OCI-LY7 (cell line): ENCODE measurements around the gene PACSIN2. TPM values are rescaled to one million over a fixed set of nuclear protein-coding genes. Genes with fewer than 3 reads are reported as not detected.

ENCODE experiments used
- BruUV-seq: library from RNA; stranded (reverse); fragments of 400-500 nt; replicated peaks from 2 replicates; lab custom pipeline; 2021; lab: Mats Ljungman, UMichigan
- CTCF ChIA-PET: fragments of 300-600 bp; sonication (Branson Sonifier 250); formaldehyde crosslinking; loops from one replicate; lab custom pipeline; 2022; ENCODE audit warnings: antibody characterized with exemption; ENCODE audit not compliant: unreplicated experiment; lab: Charles Lee
- POLR2A ChIA-PET: fragments of 300-600 bp; sonication (Branson Sonifier 250); formaldehyde crosslinking; loops from one replicate; lab custom pipeline; 2022; ENCODE audit warnings: antibody characterized with exemption; lab: Charles Lee
- DNase-seq: peaks from one replicate; pipeline ENCODE4 v3.0.0-alpha.2; 2015; ENCODE audit warnings: low spot score
- H2AFZ ChIP-seq: fragments of 200-600 bp; sonication (generic), shearing (Covaris generic); 2 replicates; pipeline ENCODE4 v1.6.1; 2014; ENCODE audit warnings: mild to moderate bottlenecking, antibody characterized with exemption, low read length, moderate library complexity
- H3K27ac ChIP-seq: fragments of 200-600 bp; sonication (generic); 2 replicates; pipeline ENCODE4 v1.5.1; 2014; ENCODE audit warnings: mixed run types, low read depth, mild to moderate bottlenecking, moderate library complexity, low read length, inconsistent platforms; ENCODE audit not compliant: poor library complexity, severe bottlenecking
- H3K36me3 ChIP-seq: fragments of 200-600 bp; sonication (generic); 2 replicates; pipeline ENCODE4 v1.6.1; 2014; ENCODE audit warnings: mild to moderate bottlenecking, antibody characterized with exemption, low read length, moderate library complexity, mixed read lengths; ENCODE audit not compliant: insufficient read depth
- H3K4me1 ChIP-seq: fragments of 200-600 bp; sonication (generic); 2 replicates; pipeline ENCODE4 v1.5.1; 2014; ENCODE audit warnings: mild to moderate bottlenecking, low read length; ENCODE audit not compliant: insufficient read depth, poor library complexity, severe bottlenecking
- H3K4me2 ChIP-seq: fragments of 200-600 bp; sonication (generic); 2 replicates; pipeline ENCODE4 v1.6.1; 2014; ENCODE audit warnings: mild to moderate bottlenecking, low read length
- H3K4me3 ChIP-seq: fragments of 200-600 bp; sonication (generic); 2 replicates; pipeline ENCODE4 v1.5.1; 2014; ENCODE audit warnings: mild to moderate bottlenecking, low read depth, low read length; ENCODE audit not compliant: poor library complexity, severe bottlenecking
- H3K79me2 ChIP-seq: fragments of 200-600 bp; sonication (generic); 2 replicates; pipeline ENCODE4 v1.6.1; 2016; ENCODE audit warnings: low read depth, mild to moderate bottlenecking, low read length, moderate library complexity, mixed read lengths; ENCODE audit not compliant: insufficient read depth
- H3K9me2 ChIP-seq: fragments of 200-600 bp; sonication (generic); 2 replicates; pipeline ENCODE4 v1.6.1; 2016; ENCODE audit warnings: mild to moderate bottlenecking, low read length, mixed read lengths; ENCODE audit not compliant: insufficient read depth
- H3K9me3 ChIP-seq: fragments of 200-600 bp; sonication (generic); 2 replicates; pipeline ENCODE4 v1.6.1; 2014; ENCODE audit warnings: mild to moderate bottlenecking, mixed run types, low read length, mixed read lengths
- H4K20me1 ChIP-seq: fragments of 200-600 bp; sonication (generic); 2 replicates; pipeline ENCODE4 v1.6.1; 2014; ENCODE audit warnings: mild to moderate bottlenecking, antibody characterized with exemption, low read length, moderate library complexity, mixed read lengths; ENCODE audit not compliant: insufficient read depth
- EZH2phosphoT487 ChIP-seq: fragments of 200-600 bp; sonication (generic); IDR thresholded peaks from 2 replicates; pipeline ENCODE4 v1.6.1; 2018; ENCODE audit warnings: low read depth, borderline replicate concordance, mild to moderate bottlenecking, mixed run types, antibody characterized with exemption, low read length, moderate library complexity, mixed read lengths
- intact Hi-C: fragments of 100-400 bp; cut with micrococcal nuclease; formaldehyde crosslinking; loops from one replicate; pipeline ENCODE4 v1.10.0; 2022; ENCODE audit not compliant: unreplicated experiment
- total RNA-seq, 2 experiments: library from RNA; depleted of rRNA in 1 of 2; stranded (reverse); fragments of >200 nt in 1 of 2; shearing (Covaris generic) in 1 of 2; gene quantifications; 2 replicates each; pipeline ENCODE4 v1.2.3, GENCODE V29; 2014 to 2022
- TF ChIP-seq, protein P1 (sequence below): fragments of 200-600 bp; sonication (generic); conservative IDR thresholded peaks from 2 replicates; pipeline ENCODE4 v1.5.1; 2014; ENCODE audit warnings: mild to moderate bottlenecking, antibody characterized with exemption, low read length, moderate library complexity, mixed read lengths

Gene PACSIN2
- total RNA-seq, 2 experiments from 2014 or later: 25.4 to 41.7 TPM

DNA sequence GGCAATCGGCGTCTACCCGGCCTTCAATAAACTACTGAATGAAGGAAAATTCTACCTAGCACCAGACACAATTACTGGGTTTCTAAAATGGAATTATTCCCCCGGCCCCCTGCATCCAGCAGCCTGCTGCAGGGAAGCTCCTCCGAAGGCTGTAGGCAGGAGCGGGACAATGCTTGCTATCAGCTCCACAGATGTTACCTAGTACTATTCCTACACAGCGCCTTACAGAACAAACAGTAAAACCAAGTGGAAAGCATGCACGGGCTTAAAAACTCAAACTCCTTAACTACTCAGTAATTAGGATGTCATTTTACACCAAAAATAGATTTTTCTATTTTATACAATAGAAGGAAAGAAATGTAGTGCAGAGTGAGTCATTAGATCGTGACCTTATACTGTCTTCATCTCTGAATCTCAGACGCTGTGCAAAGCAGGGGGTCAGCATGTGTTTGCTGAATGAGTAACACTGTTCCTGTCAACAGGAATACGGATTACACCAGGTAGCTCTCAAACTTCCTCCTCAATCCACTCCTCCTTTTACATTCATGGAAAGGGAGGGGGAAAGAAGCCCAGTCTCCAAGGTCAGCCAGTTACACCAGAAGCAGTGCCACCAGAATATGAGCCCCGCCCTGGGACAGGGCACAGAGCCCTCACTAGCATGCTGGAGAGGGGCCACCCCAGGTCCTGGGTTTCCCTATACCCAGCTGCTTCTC is 74.9 kb downstream of the PACSIN2 start:
- POLR2A ChIA-PET: interaction anchor here (0.7 kb wide), 1 partner anchor 28 kb away, joined by 3 read pairs; no protein-coding TSS in a partner anchor
- no peak overlapping the region for H3K4me2 ChIP-seq
- intact Hi-C loops: no loop called here

DNA sequence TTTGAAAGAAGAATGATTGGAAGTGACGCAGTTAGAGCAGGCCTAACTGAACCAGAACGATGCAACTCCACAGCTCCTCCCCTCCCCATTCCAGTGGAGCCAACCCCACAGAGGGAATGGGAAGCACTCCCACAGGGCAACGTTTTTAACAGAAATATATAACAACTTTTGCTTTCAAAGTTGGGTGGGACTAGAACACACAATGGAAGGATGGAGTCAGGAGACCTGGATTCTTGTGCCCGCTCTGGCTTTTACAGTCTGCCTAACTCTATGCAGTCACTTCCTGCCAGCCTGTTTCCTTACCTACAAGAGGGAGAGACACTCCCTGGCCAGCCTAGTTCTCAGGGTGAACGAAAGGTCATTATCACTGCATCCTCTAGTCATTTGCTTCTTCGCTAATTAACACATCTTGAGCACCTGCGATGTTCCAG is 75.5 kb downstream of the PACSIN2 start:
- H3K4me2 ChIP-seq: no peak overlapping the region
- H3K79me2 ChIP-seq: no peaks in the 10 kb centered on the region
- no peak overlapping the region for H3K27ac ChIP-seq
- no peaks in the 10 kb centered on the region for H4K20me1 ChIP-seq
- ChIA-PET POLR2A (no interaction called here), CTCF (no interaction called here)
- DNase-seq: no peak
- no peak overlapping the region for H3K4me3 ChIP-seq
- no TSS peak for BruUV-seq
- H3K4me1 ChIP-seq: peaks cover 26% of the 10 kb centered on the region
- intact Hi-C loops: no loop called here
- no peaks in the 10 kb centered on the region for H3K9me2 ChIP-seq
- H2AFZ ChIP-seq: no peak overlapping the region
- no peak for TF ChIP-seq EZH2phosphoT487
- TF ChIP-seq, protein P1, sequence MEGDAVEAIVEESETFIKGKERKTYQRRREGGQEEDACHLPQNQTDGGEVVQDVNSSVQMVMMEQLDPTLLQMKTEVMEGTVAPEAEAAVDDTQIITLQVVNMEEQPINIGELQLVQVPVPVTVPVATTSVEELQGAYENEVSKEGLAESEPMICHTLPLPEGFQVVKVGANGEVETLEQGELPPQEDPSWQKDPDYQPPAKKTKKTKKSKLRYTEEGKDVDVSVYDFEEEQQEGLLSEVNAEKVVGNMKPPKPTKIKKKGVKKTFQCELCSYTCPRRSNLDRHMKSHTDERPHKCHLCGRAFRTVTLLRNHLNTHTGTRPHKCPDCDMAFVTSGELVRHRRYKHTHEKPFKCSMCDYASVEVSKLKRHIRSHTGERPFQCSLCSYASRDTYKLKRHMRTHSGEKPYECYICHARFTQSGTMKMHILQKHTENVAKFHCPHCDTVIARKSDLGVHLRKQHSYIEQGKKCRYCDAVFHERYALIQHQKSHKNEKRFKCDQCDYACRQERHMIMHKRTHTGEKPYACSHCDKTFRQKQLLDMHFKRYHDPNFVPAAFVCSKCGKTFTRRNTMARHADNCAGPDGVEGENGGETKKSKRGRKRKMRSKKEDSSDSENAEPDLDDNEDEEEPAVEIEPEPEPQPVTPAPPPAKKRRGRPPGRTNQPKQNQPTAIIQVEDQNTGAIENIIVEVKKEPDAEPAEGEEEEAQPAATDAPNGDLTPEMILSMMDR: no peak
- no peaks in the 10 kb centered on the region for H3K9me3 ChIP-seq
- H3K36me3 ChIP-seq: 0 out of 2 replicates have a peak, but pooled peaks cover 6% of the 10 kb centered on the region

More for the DNA sequence above, 74.9 kb downstream of the PACSIN2 start:
- CTCF ChIA-PET: no interaction called here
- 0 out of 2 replicates have a peak, but pooled peaks cover 6% of the 10 kb centered on the region for H3K36me3 ChIP-seq
- H3K79me2 ChIP-seq: no peaks in the 10 kb centered on the region
- H3K4me1 ChIP-seq: peaks cover 24% of the 10 kb centered on the region
- H3K9me3 ChIP-seq: no peaks in the 10 kb centered on the region
- TF ChIP-seq, protein P1: no peak
- no peak for TF ChIP-seq EZH2phosphoT487
- no TSS peak for BruUV-seq
- H3K9me2 ChIP-seq: no peaks in the 10 kb centered on the region
- no peaks in the 10 kb centered on the region for H4K20me1 ChIP-seq
- H2AFZ ChIP-seq: no peak overlapping the region
- H3K4me3 ChIP-seq: no peak overlapping the region
- H3K27ac ChIP-seq: no peak overlapping the region
- no peak for DNase-seq

DNA sequence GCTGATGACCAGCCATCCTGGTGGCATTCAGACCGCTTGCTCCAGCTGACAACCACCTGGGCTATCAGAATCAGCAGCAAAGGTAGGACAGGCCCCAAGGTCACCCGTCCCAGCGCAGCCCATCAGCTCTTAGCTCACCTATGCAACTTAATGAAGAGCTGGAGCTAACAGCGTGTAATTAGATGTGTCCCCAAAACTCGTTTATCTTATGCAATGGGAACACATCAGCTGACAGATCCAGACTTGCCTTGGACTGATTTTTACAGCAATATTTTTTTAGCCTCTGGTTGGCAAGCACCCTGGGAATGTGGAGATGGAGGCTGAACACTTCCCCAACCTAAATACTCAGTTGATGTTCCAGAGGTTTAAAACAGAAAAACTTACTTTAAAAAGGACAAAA is 76.0 kb downstream of the PACSIN2 start:
- no TSS peak for BruUV-seq
- peaks cover 31% of the 10 kb centered on the region for H3K4me1 ChIP-seq
- H3K9me2 ChIP-seq: no peaks in the 10 kb centered on the region
- H3K4me2 ChIP-seq: no peak overlapping the region
- no peak overlapping the region for H3K4me3 ChIP-seq
- ChIA-PET POLR2A (no interaction called here), CTCF (no interaction called here)
- intact Hi-C loops: no loop called here
- no peak overlapping the region for H3K27ac ChIP-seq
- H3K9me3 ChIP-seq: no peaks in the 10 kb centered on the region
- H4K20me1 ChIP-seq: no peaks in the 10 kb centered on the region
- H3K79me2 ChIP-seq: no peaks in the 10 kb centered on the region
- no peak overlapping the region for H2AFZ ChIP-seq
- H3K36me3 ChIP-seq: 0 out of 2 replicates have a peak, but pooled peaks cover 6% of the 10 kb centered on the region
- TF ChIP-seq, protein P1: no peak
- no peak for TF ChIP-seq EZH2phosphoT487
- no peak for DNase-seq
